WTC11 (cell line): Measurements from ENCODE around the gene CLEC6A. TPM values are rescaled to one million over a fixed set of nuclear protein-coding genes. Genes with fewer than 3 reads are reported as not detected.

Source experiments
- ATAC-seq: fragments of 200-7000 bp; cut with Tn5 transposase; 2 replicates; pipeline ENCODE4 v1.10.0; 2021; ENCODE audit warnings: mild to moderate bottlenecking, moderate library complexity
- CTCF ChIA-PET: fragments of 300-600 bp; sonication (Branson Sonifier 250); formaldehyde crosslinking; loops from one replicate; lab custom pipeline; 2021; ENCODE audit warnings: antibody characterized with exemption; lab: Charles Lee
- POLR2A ChIA-PET: fragments of 350-600 bp; sonication (Branson Sonifier 250); formaldehyde crosslinking; loops from one replicate; lab custom pipeline; 2021; ENCODE audit warnings: antibody characterized with exemption; lab: Charles Lee
- DNase-seq: peaks from one replicate; pipeline ENCODE4 v3.0.0; 2021; ENCODE audit warnings: low spot score
- H3K27ac Mint-ChIP-seq: 2 replicates; pipeline ENCODE4 v1.8.0; 2021; ENCODE audit warnings: mixed read lengths
- H3K27me3 Mint-ChIP-seq: 2 replicates; pipeline ENCODE4 v1.8.0; 2021; ENCODE audit warnings: low read depth, mild to moderate bottlenecking, moderate library complexity, mixed read lengths
- H3K36me3 Mint-ChIP-seq: 2 replicates; pipeline ENCODE4 v1.8.0; 2021; ENCODE audit warnings: mixed read lengths
- H3K4me1 Mint-ChIP-seq: 2 replicates; pipeline ENCODE4 v1.8.0; 2022; ENCODE audit warnings: mixed read lengths
- H3K4me3 Mint-ChIP-seq: 2 replicates; pipeline ENCODE4 v1.8.0; 2021; ENCODE audit warnings: mild to moderate bottlenecking, moderate library complexity, mixed read lengths
- H3K9me3 Mint-ChIP-seq: 2 replicates; pipeline ENCODE4 v1.8.0; 2021; ENCODE audit warnings: mixed read lengths
- ATF6 ChIP-seq: sonication (generic); formaldehyde crosslinking; IDR thresholded peaks from 2 replicates; pipeline ENCODE4 v1.8.1; 2023; ENCODE audit warnings: mild to moderate bottlenecking, missing genetic modification reagents
- CREB1 ChIP-seq: sonication (generic); formaldehyde crosslinking; IDR thresholded peaks from 2 replicates; pipeline ENCODE4 v1.8.0; 2023; ENCODE audit warnings: mild to moderate bottlenecking, missing genetic modification reagents
- ELF4 ChIP-seq: sonication (generic); formaldehyde crosslinking; IDR thresholded peaks from 2 replicates; pipeline ENCODE4 v1.8.1; 2022; ENCODE audit warnings: low read depth, mild to moderate bottlenecking, moderate library complexity, missing genetic modification reagents
- FOXJ3 ChIP-seq: sonication (generic); formaldehyde crosslinking; IDR thresholded peaks from 2 replicates; pipeline ENCODE4 v1.9.0; 2021; ENCODE audit warnings: missing genetic modification reagents, mild to moderate bottlenecking, borderline replicate concordance
- GABPB1 ChIP-seq: sonication (generic); formaldehyde crosslinking; IDR thresholded peaks from 2 replicates; pipeline ENCODE4 v1.8.1; 2023; ENCODE audit warnings: mild to moderate bottlenecking, missing genetic modification reagents
- IRF2 ChIP-seq: sonication (generic); formaldehyde crosslinking; IDR thresholded peaks from 2 replicates; pipeline ENCODE4 v1.8.0; 2022; ENCODE audit warnings: low read depth, missing genetic modification reagents, borderline replicate concordance
- KAT7 ChIP-seq: sonication (generic); formaldehyde crosslinking; IDR thresholded peaks from 2 replicates; pipeline ENCODE4 v1.8.1; 2023; ENCODE audit warnings: missing genetic modification reagents, mild to moderate bottlenecking, borderline replicate concordance
- NR3C1 ChIP-seq: sonication (generic); formaldehyde crosslinking; conservative IDR thresholded peaks from 2 replicates; pipeline ENCODE4 v1.8.1; 2023; ENCODE audit warnings: low read depth, mild to moderate bottlenecking, missing genetic modification reagents
- RELA ChIP-seq: sonication (generic); formaldehyde crosslinking; IDR thresholded peaks from 2 replicates; pipeline ENCODE4 v1.8.1; 2022; ENCODE audit warnings: missing genetic modification reagents, mild to moderate bottlenecking, borderline replicate concordance
- SOX15 ChIP-seq: fragments of 250-450 bp; sonication (Bioruptor Pico); IDR thresholded peaks from 2 replicates; pipeline ENCODE4 v1.9.0; 2021; ENCODE audit warnings: mild to moderate bottlenecking
- TEAD1 ChIP-seq: sonication (generic); formaldehyde crosslinking; IDR thresholded peaks from 2 replicates; pipeline ENCODE4 v1.8.0; 2022; ENCODE audit warnings: mild to moderate bottlenecking, missing genetic modification reagents
- USF2 ChIP-seq: sonication (generic); formaldehyde crosslinking; IDR thresholded peaks from 2 replicates; pipeline ENCODE4 v1.8.1; 2023; ENCODE audit warnings: mild to moderate bottlenecking, missing genetic modification reagents, moderate library complexity
- total RNA-seq: library from RNA; stranded (reverse); gene quantifications from 3 replicates; pipeline ENCODE4 v1.2.3, GENCODE V29; 2021
- TF ChIP-seq, protein P1 (sequence below): sonication (generic); formaldehyde crosslinking; IDR thresholded peaks from 2 replicates; pipeline ENCODE4 v1.8.1; 2022; ENCODE audit warnings: mild to moderate bottlenecking, missing genetic modification reagents, moderate library complexity, borderline replicate concordance
- TF ChIP-seq, protein P2 (sequence below): sonication (generic); formaldehyde crosslinking; IDR thresholded peaks from 2 replicates; pipeline ENCODE4 v1.8.1; 2023; ENCODE audit warnings: mild to moderate bottlenecking, missing genetic modification reagents, moderate library complexity

Gene CLEC6A
- total RNA-seq, 1 experiment from 2014 or later: 0.20 TPM

DNA sequence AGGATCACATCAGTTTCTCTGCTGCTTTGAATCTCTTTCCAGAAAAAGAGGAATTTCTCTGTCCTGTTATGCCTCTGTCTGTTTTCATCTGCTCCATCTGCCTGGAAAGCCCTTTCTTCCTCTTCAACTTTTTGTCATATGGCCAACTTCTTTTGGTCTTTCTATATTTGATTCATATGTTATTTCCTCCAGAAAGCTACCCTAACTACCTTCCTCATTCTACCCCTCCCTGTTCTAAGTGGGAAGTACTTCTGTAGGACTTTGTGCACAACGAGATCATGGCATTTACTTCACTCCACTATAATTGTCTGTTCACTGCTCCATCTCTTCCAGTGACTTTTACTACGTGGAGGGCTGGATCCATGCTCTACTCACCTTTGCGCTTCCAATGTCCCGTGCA is 63.4 kb downstream of the CLEC6A start:
- ChIA-PET CTCF (interaction anchor here (1.7 kb wide), 1 partner anchor 25 kb away, joined by 5 read pairs; no protein-coding TSS in a partner anchor), POLR2A (no interaction called here)
- Mint-ChIP-seq H3K4me1 (no peaks in the 10 kb centered on the region), H3K36me3 (peaks cover 5% of the 10 kb centered on the region; the same call in 1 of the 2 replicates), H3K27ac (no peak overlapping the region), H3K9me3 (peaks cover 17% of the 10 kb centered on the region), H3K4me3 (no peak overlapping the region), H3K27me3 (no peaks in the 10 kb centered on the region; the same call in 1 of the 2 replicates)
- no peak for ATAC-seq
- TF ChIP-seq ELF4 (CRISPR knock-in tag) (no peak), SOX15 (CRISPR knock-in tag) (no peak), FOXJ3 (CRISPR knock-in tag) (no peak), GABPB1 (CRISPR knock-in tag) (no peak), CREB1 (CRISPR knock-in tag) (no peak), NR3C1 (CRISPR knock-in tag) (no peak), ATF6 (CRISPR knock-in tag) (no peak), KAT7 (CRISPR knock-in tag) (no peak), USF2 (CRISPR knock-in tag) (no peak)
- TF ChIP-seq, protein P1, sequence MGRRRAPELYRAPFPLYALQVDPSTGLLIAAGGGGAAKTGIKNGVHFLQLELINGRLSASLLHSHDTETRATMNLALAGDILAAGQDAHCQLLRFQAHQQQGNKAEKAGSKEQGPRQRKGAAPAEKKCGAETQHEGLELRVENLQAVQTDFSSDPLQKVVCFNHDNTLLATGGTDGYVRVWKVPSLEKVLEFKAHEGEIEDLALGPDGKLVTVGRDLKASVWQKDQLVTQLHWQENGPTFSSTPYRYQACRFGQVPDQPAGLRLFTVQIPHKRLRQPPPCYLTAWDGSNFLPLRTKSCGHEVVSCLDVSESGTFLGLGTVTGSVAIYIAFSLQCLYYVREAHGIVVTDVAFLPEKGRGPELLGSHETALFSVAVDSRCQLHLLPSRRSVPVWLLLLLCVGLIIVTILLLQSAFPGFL (CRISPR knock-in tag): no peak
- TF ChIP-seq, protein P2, sequence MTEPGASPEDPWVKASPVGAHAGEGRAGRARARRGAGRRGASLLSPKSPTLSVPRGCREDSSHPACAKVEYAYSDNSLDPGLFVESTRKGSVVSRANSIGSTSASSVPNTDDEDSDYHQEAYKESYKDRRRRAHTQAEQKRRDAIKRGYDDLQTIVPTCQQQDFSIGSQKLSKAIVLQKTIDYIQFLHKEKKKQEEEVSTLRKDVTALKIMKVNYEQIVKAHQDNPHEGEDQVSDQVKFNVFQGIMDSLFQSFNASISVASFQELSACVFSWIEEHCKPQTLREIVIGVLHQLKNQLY (CRISPR knock-in tag): no peak
- no peak for DNase-seq

GRCh38 chr12:8527250-8528130 is 71.7 kb downstream of the CLEC6A start:
- peaks cover 7% of the 10 kb centered on the region for H3K27me3 Mint-ChIP-seq
- H3K27ac Mint-ChIP-seq: no peak overlapping the region
- peaks cover 24% of the 10 kb centered on the region for H3K36me3 Mint-ChIP-seq
- peaks cover 12% of the 10 kb centered on the region for H3K4me1 Mint-ChIP-seq
- ATAC-seq: peak; percentile 90
- H3K4me3 Mint-ChIP-seq: no peak overlapping the region
- H3K9me3 Mint-ChIP-seq: peaks cover 39% of the 10 kb centered on the region
- DNase-seq: peak; percentile 42
- POLR2A ChIA-PET: no interaction called here
- TF ChIP-seq RELA (CRISPR knock-in tag): 0 out of 2 replicates have a peak, but pooled peaks have one; percentile 36
- peak; percentile 53; the same call in 1 of the 2 replicates for TF ChIP-seq TEAD1
- 0 out of 2 replicates have a peak, but pooled peaks have one; percentile 32 for TF ChIP-seq KAT7 (CRISPR knock-in tag)
- TF ChIP-seq IRF2: no peak
- CTCF ChIA-PET: interaction anchor here (1.2 to 2.1 kb wide), 2 partner anchors 16 to 28 kb away, joined by 4 to 10 read pairs; no protein-coding TSS in a partner anchor

Other genes starting within 250 kb of the CLEC6A start
- gene FAM90A1, start 228.3 kb upstream of the CLEC6A start, total RNA-seq: 0.35 to 0.44 TPM (median 0.39 TPM) in 3 replicates
- gene CLEC4D, start 57.5 kb downstream of the CLEC6A start, total RNA-seq: 0.09 to 0.16 TPM in 2 of 3 replicates, not detected in the other
- not detected in 3 replicates for gene CLEC4E, start 84.9 kb downstream of the CLEC6A start, total RNA-seq
- 0.13 TPM in 1 of 3 replicates, not detected in the others for gene AICDA, start 156.9 kb downstream of the CLEC6A start, total RNA-seq
- 0.69 to 0.96 TPM in 2 of 3 replicates, not detected in the other for gene MFAP5, start 206.9 kb downstream of the CLEC6A start, total RNA-seq
- gene RIMKLB, start 242.0 kb downstream of the CLEC6A start, total RNA-seq: 106 to 109 TPM (median 107 TPM) in 3 replicates